Spleen (tissue), 7 donors: ENCODE data around the gene NEK9.

Source experiments
- POLR2A ChIP-seq, 3 donors: fragments of 450-650 bp; IDR thresholded peaks; one replicate each; pipeline ENCODE4 v1.5.1; 2017; ENCODE audit warnings: antibody characterized with exemption in 3 of 3, mild to moderate bottlenecking in 1 of 3
- POLR2AphosphoS5 ChIP-seq, 3 donors: sonication (generic); formaldehyde crosslinking; IDR thresholded peaks; one replicate each; pipeline ENCODE4 v1.5.1; 2017; ENCODE audit warnings: antibody characterized with exemption in 3 of 3
- TF ChIP-seq, protein P1 (sequence below), 11 experiments: fragments of 200-600 bp in 7 of 11; fragments of 450-650 bp in 4 of 11; sonication (generic) in 4 of 11; IDR thresholded peaks in 8 of 11; conservative IDR thresholded peaks in 3 of 11; 1 replicate in 7 of 11; 2 replicates in 4 of 11; pipeline versions ENCODE4 v1.4.0 to v1.8.0; 2016 to 2021; ENCODE audit warnings: antibody characterized with exemption in 11 of 11, inconsistent platforms in 4 of 11, mild to moderate bottlenecking in 1 of 11
- donor health status: DM: no; HTN: no; CAD: no; lungs with moderate emphysema.
- donor health status: DM: no; HTN: no; CAD: no.
- donor health status: DM: no; HTN: no; CAD: no.

DNA sequence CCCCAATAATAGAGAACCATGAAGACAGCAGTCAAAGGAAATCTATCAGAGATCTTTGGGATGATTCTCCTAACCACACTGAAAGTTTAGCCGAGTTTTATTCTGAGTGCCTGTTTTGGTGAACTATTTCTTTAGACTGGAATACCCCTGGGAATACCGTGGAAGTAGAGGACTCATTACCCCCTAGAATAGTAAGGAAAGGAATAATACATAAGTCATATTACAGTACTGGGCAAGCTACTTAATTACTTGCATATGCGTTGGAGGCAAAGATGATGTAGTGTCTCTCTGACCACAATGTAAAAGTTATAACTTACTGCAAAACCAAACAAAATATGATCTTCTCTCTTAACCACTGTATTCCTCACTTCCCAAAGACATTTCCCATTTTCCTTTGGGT, 32.0 kb downstream of the NEK9 start:
- TF ChIP-seq, protein P1, sequence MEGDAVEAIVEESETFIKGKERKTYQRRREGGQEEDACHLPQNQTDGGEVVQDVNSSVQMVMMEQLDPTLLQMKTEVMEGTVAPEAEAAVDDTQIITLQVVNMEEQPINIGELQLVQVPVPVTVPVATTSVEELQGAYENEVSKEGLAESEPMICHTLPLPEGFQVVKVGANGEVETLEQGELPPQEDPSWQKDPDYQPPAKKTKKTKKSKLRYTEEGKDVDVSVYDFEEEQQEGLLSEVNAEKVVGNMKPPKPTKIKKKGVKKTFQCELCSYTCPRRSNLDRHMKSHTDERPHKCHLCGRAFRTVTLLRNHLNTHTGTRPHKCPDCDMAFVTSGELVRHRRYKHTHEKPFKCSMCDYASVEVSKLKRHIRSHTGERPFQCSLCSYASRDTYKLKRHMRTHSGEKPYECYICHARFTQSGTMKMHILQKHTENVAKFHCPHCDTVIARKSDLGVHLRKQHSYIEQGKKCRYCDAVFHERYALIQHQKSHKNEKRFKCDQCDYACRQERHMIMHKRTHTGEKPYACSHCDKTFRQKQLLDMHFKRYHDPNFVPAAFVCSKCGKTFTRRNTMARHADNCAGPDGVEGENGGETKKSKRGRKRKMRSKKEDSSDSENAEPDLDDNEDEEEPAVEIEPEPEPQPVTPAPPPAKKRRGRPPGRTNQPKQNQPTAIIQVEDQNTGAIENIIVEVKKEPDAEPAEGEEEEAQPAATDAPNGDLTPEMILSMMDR (IDR thresholded peaks at IDR 0.05 in 8 of 11, conservative IDR thresholded peaks at IDR 0.05 in 3 of 11): no peak
- TF ChIP-seq POLR2A (IDR thresholded peaks at IDR 0.05): no peak
- no peak for TF ChIP-seq POLR2AphosphoS5 (IDR thresholded peaks at IDR 0.05)
